Astrocyte of the spinal cord (primary cell): ENCODE data around the gene OLFML2B.
A peak's percentile ranks its signal among the peaks of the same experiment; 100 is the strongest.
"Not testable (repeated sequence)": the region's sequence is repeated elsewhere in the genome, so short reads cannot be mapped to it uniquely, and the experiment has no call there.

ENCODE experiments used
- DNase-seq: peaks from one replicate; pipeline ENCODE4 v3.0.0; 2011; ENCODE audit warnings: low read depth, low spot score
- H3K4me3 ChIP-seq: 2 replicates; pipeline ENCODE4 v1.5.1; 2011; ENCODE audit warnings: low read depth, mild to moderate bottlenecking, low read length, moderate library complexity
- in situ Hi-C: cut with HindIII; loops from 2 replicates; pipeline ENCODE4 v1.10.0; 2017; ENCODE audit warnings: low sequenced_read_pairs
- TF ChIP-seq, protein P1 (sequence below): IDR thresholded peaks from 2 replicates; pipeline ENCODE4 v1.5.1; 2012; ENCODE audit warnings: low read depth, mild to moderate bottlenecking, low read length, inconsistent platforms

OLFML2B gene

DNA sequence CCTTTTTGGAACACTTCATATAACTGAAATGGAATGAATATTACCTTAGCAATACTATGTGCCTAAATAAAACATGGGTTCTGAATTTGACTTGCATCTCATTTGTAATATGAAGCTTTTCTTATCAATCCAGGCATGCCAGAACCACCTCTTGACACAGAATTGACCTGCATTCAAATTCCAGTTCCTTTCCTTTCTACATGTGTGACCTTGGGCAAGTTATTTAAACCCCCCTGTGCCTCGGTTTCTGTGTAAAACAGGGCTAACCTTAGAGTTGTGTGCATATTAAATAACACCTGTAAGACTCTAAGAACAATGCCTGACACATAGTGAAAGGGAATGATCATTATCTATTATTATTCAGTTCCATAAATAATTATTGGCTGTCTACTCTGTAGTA, 43.8 kb upstream of the OLFML2B start:
- TF ChIP-seq, protein P1, sequence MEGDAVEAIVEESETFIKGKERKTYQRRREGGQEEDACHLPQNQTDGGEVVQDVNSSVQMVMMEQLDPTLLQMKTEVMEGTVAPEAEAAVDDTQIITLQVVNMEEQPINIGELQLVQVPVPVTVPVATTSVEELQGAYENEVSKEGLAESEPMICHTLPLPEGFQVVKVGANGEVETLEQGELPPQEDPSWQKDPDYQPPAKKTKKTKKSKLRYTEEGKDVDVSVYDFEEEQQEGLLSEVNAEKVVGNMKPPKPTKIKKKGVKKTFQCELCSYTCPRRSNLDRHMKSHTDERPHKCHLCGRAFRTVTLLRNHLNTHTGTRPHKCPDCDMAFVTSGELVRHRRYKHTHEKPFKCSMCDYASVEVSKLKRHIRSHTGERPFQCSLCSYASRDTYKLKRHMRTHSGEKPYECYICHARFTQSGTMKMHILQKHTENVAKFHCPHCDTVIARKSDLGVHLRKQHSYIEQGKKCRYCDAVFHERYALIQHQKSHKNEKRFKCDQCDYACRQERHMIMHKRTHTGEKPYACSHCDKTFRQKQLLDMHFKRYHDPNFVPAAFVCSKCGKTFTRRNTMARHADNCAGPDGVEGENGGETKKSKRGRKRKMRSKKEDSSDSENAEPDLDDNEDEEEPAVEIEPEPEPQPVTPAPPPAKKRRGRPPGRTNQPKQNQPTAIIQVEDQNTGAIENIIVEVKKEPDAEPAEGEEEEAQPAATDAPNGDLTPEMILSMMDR: no peak
- DNase-seq: no peak
- in situ Hi-C loops: no loop called here
- no peak overlapping the region for H3K4me3 ChIP-seq

DNA sequence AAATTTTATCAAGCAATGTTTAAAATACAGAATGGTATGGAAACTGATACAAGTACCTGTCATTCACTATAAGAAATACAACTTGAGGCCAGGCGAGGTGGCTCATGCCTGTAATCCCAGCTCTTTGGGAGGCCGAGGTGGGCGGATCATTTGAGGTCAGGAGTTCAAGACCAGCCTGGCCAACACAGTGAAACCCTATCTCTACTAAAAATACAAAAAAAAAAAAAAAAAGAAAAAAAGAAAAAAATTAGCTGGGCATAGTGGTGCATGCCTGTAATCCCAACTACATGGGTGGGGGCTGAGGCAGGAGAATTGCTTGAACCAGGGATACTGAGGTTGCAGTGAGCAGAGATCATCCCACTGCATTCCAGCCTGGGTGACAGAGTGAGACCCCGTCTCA, 43.2 kb upstream of the OLFML2B start:
- DNase-seq, H3K4me3 ChIP-seq, in situ Hi-C loops: not testable (repeated sequence)

DNA sequence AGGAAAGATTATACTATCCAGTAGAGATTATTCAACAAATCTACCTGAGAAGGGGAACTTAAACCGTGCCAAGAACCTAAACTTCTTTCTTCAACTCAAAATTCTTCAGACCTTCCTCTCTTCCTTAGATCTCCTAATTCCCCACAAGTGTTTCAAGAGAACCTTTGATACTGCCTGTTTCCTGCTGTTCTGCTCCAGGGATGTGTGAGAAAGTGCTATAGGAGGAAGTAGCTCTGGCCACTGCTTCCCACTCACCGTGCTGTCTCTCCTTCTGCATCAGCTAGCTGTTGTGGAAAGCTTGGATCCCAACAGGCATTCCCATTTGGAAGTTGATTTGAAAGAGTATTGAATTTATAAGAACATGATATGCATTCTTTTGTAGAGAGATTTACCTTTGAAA, 41.3 kb upstream of the OLFML2B start:
- TF ChIP-seq, protein P1: no peak
- no peak for DNase-seq
- in situ Hi-C loops: no loop called here
- H3K4me3 ChIP-seq: no peak overlapping the region

DNA sequence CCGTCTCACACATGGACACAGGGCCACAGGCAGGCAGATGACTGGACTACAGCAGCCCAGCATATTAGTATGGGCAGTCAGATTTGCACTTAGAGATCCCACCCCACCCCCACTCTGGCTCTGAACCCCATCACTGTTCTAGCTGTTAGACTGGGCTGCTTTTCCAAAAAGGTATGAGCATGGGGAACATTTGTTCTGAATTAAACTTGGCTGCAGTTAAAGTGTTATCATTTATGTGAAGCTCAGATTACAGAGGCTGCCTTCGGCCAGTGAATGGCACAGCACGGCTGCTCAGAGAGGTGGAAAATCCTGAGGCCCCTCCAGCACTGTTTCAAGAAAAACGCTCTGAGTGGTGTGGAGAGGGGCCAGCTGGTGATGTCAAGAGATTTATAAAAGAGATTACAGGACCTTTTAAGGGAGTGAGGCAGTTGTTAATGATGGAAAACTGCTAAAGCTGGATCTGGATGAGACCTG, 38.9 kb upstream of the OLFML2B start:
- H3K4me3 ChIP-seq: no peak overlapping the region
- in situ Hi-C loops: no loop called here
- DNase-seq: peak; percentile 88
- TF ChIP-seq, protein P1: no peak

DNA sequence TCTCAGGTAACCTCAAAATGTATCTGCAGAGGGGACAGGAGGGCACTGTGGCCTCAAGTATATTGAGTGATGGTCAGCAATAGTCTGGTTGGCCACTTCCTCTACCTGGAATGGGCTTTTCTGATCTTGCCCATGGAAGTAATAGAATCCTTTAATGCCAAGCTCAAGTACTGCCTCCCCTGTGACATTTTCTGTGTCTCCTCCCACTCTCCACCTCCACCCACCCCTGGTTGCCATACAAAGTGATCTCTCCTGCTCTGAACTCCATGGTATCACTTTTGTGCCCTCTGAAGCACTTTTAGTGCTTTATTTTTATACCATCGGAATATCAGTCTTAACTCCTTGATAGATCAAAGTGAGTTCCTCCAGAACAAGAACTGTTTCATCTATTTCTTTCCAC, 36.6 kb upstream of the OLFML2B start:
- H3K4me3 ChIP-seq: no peak overlapping the region
- DNase-seq: no peak
- in situ Hi-C loops: no loop called here
- TF ChIP-seq, protein P1: no peak

DNA sequence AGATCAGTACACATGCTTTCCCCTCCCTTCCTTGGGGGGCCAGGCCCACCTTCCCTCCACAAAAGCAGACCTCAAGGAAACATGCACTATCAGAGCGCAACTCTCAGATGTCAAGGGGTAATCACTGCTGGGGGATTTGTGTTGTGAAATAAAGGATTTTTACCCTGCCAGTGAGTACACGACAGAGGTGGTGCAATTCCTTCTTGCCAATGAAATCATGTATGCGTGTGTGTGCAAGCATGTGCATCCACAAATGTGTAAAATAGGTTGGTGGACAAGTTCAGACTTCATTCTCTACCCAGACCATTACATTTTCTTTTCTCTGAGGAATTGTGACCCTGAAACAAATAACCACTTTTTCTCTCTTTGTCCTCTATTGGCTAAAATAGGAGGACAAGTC, 36.1 kb upstream of the OLFML2B start:
- in situ Hi-C loops: no loop called here
- no peak for DNase-seq
- no peak overlapping the region for H3K4me3 ChIP-seq
- TF ChIP-seq, protein P1: no peak

DNA sequence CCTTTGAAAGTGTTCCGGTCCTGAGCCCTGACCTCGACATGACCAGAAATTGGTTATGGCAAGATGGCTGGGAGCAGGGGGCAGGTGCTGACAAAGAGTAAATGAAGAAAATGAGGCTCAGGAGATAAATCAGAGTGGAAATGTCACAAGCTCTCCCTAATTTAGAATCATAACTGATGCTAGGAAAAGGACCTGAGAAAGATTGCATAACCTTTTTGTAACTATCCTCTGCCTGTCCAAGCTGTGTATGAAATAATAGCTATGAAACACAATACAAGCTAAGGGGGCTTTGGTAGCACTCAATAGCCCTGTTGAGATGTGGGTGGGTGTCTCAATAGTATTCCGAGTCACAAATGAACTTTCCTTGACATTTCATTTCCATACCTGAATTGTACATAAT, 32.9 kb upstream of the OLFML2B start:
- no peak for DNase-seq
- TF ChIP-seq, protein P1: no peak
- in situ Hi-C loops: no loop called here
- H3K4me3 ChIP-seq: no peak overlapping the region
